Measurements from ENCODE around the gene USP38. TPM values are rescaled to one million over a fixed set of nuclear protein-coding genes. Genes with fewer than 3 reads are reported as not detected.

The USP38 gene
- total RNA-seq, 1 donor from 2014 or later: 21.2 TPM

DNA sequence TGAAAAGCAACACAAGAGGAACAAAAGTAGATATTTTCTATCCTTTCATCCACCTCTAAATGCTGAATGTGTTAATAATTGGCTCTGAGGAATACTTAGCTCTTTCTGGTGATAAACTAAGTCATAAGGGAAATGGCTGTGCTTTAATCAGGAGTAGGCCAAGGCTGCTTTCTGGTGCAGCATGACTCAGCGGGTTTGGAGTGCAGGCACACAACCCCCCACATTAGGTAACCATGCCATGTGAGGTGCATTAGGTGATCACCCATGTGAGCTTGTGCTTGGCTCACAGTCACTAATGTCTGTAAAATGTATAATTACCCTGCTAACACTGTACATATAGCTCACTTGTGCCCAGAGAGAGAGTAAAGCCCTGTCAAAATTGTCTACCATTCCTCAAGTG lies 57.2 kb downstream of the USP38 start:
- DNase-seq (ENCODE audit: low read depth) (peak; percentile 14), FAIRE-seq (no peak)
- Histone ChIP-seq H3K27ac (ENCODE audit: low read depth, low read length) (no peak overlapping the region), H3K27me3 (ENCODE audit: insufficient read depth, low read length) (no peaks in the 10 kb centered on the region), H3K9me3 (ENCODE audit: insufficient read depth, low read depth, low read length) (no peaks in the 10 kb centered on the region), H2AFZ (ENCODE audit: low read depth, low read length) (no peak overlapping the region), H3K4me2 (ENCODE audit: low read length) (no peak overlapping the region), H3K9ac (ENCODE audit: low read length) (no peak overlapping the region), H3K79me2 (ENCODE audit: insufficient read depth, low read length) (no peaks in the 10 kb centered on the region), H4K20me1 (ENCODE audit: insufficient read depth, low read length) (no peaks in the 10 kb centered on the region), H3K4me3 (ENCODE audit: insufficient read depth, low read depth, low read length) (no peak overlapping the region), H3K36me3 (ENCODE audit: insufficient read depth, low read length) (no peaks in the 10 kb centered on the region), H3K4me1 (ENCODE audit: insufficient read depth, low read length) (no peaks in the 10 kb centered on the region)
- Mint-ChIP-seq H3K27me3 (ENCODE audit: low read depth, unreplicated experiment) (no peaks in the 10 kb centered on the region), H3K27ac (ENCODE audit: unreplicated experiment) (peak overlapping the region; percentile 75), H3K4me3 (ENCODE audit: unreplicated experiment) (no peak overlapping the region), H3K4me1 (ENCODE audit: low read depth, unreplicated experiment) (peaks cover 7% of the 10 kb centered on the region), H3K9me3 (ENCODE audit: unreplicated experiment) (no peaks in the 10 kb centered on the region), H3K36me3 (ENCODE audit: low read depth, unreplicated experiment) (no peaks in the 10 kb centered on the region)
- no peak for TF ChIP-seq EZH2 (IDR thresholded peaks at IDR 0.05; ENCODE audit: insufficient read depth, low read length)
- TF ChIP-seq, protein P1, sequence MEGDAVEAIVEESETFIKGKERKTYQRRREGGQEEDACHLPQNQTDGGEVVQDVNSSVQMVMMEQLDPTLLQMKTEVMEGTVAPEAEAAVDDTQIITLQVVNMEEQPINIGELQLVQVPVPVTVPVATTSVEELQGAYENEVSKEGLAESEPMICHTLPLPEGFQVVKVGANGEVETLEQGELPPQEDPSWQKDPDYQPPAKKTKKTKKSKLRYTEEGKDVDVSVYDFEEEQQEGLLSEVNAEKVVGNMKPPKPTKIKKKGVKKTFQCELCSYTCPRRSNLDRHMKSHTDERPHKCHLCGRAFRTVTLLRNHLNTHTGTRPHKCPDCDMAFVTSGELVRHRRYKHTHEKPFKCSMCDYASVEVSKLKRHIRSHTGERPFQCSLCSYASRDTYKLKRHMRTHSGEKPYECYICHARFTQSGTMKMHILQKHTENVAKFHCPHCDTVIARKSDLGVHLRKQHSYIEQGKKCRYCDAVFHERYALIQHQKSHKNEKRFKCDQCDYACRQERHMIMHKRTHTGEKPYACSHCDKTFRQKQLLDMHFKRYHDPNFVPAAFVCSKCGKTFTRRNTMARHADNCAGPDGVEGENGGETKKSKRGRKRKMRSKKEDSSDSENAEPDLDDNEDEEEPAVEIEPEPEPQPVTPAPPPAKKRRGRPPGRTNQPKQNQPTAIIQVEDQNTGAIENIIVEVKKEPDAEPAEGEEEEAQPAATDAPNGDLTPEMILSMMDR (IDR thresholded peaks at IDR 0.05; ENCODE audit: insufficient read depth, low read depth, low read length): no peak

DNA sequence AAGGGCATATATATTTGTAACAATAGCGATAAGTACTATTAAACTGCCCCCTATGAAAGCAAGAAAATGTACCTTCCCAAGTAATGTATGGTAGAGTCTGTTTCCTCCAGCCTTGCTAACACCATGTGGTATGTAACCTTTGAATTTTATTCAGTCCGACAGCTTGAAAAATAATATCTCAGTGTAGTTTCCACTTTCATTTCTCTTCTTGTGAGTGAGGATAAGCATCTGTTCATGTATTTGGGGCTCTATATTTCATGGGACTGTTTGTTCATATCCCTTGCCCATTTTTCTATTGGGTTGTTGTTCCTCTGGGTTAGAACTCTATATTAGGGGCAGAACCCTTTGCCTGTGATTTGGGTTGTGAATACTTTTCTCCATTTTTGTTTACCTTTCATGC lies 58.3 kb downstream of the USP38 start:
- Mint-ChIP-seq H3K4me3 (ENCODE audit: unreplicated experiment) (no peak overlapping the region), H3K27me3 (ENCODE audit: low read depth, unreplicated experiment) (no peaks in the 10 kb centered on the region), H3K4me1 (ENCODE audit: low read depth, unreplicated experiment) (peaks cover 7% of the 10 kb centered on the region), H3K36me3 (ENCODE audit: low read depth, unreplicated experiment) (no peaks in the 10 kb centered on the region), H3K9me3 (ENCODE audit: unreplicated experiment) (no peaks in the 10 kb centered on the region), H3K27ac (ENCODE audit: unreplicated experiment) (no peak overlapping the region)
- DNase-seq (ENCODE audit: low read depth) (no peak), FAIRE-seq (no peak)
- Histone ChIP-seq H3K79me2 (ENCODE audit: insufficient read depth, low read length) (no peaks in the 10 kb centered on the region), H2AFZ (ENCODE audit: low read depth, low read length) (no peak overlapping the region), H3K27ac (ENCODE audit: low read depth, low read length) (no peak overlapping the region), H3K9ac (ENCODE audit: low read length) (no peak overlapping the region), H3K4me2 (ENCODE audit: low read length) (no peak overlapping the region), H3K4me3 (ENCODE audit: insufficient read depth, low read depth, low read length) (no peak overlapping the region), H4K20me1 (ENCODE audit: insufficient read depth, low read length) (no peaks in the 10 kb centered on the region), H3K9me3 (ENCODE audit: insufficient read depth, low read depth, low read length) (no peaks in the 10 kb centered on the region), H3K4me1 (ENCODE audit: insufficient read depth, low read length) (no peaks in the 10 kb centered on the region), H3K27me3 (ENCODE audit: insufficient read depth, low read length) (no peaks in the 10 kb centered on the region), H3K36me3 (ENCODE audit: insufficient read depth, low read length) (no peaks in the 10 kb centered on the region)
- TF ChIP-seq, protein P1 (IDR thresholded peaks at IDR 0.05; ENCODE audit: insufficient read depth, low read depth, low read length): no peak
- no peak for TF ChIP-seq EZH2 (IDR thresholded peaks at IDR 0.05; ENCODE audit: insufficient read depth, low read length)

DNA sequence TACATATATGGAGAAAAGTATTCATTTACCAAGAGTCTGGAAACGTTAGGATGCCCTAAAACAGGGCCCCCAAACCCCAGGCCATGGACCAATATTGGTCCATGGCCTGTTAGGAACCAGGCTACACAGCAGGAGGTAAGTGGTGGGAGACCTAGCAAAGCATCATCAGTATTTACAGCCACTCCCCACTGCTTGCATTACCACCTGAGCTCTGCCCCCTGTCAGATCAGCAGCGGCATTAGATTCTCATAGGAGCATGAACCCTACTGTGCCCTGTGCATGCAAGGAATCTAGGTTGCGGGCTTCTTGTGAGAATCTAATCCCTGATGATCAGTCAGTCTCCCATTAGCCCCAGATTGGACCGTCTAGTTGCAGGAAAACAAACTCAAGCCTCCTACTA lies 62.3 kb downstream of the USP38 start:
- H4K20me1 ChIP-seq (ENCODE audit: insufficient read depth, low read length): no peaks in the 10 kb centered on the region
- no peak for TF ChIP-seq EZH2 (IDR thresholded peaks at IDR 0.05; ENCODE audit: insufficient read depth, low read length)
- TF ChIP-seq, protein P1 (IDR thresholded peaks at IDR 0.05; ENCODE audit: insufficient read depth, low read depth, low read length): no peak
- H3K27me3 ChIP-seq (ENCODE audit: insufficient read depth, low read length): no peaks in the 10 kb centered on the region
- peaks cover 7% of the 10 kb centered on the region for H3K4me1 Mint-ChIP-seq (ENCODE audit: low read depth, unreplicated experiment)
- no peaks in the 10 kb centered on the region for H3K4me1 ChIP-seq (ENCODE audit: insufficient read depth, low read length)
- H3K36me3 ChIP-seq (ENCODE audit: insufficient read depth, low read length): no peaks in the 10 kb centered on the region
- H3K4me3 Mint-ChIP-seq (ENCODE audit: unreplicated experiment): no peak overlapping the region
- H2AFZ ChIP-seq (ENCODE audit: low read depth, low read length): no peak overlapping the region
- no peaks in the 10 kb centered on the region for H3K36me3 Mint-ChIP-seq (ENCODE audit: low read depth, unreplicated experiment)
- H3K79me2 ChIP-seq (ENCODE audit: insufficient read depth, low read length): no peaks in the 10 kb centered on the region
- H3K9ac ChIP-seq (ENCODE audit: low read length): no peak overlapping the region
- no peaks in the 10 kb centered on the region for H3K27me3 Mint-ChIP-seq (ENCODE audit: low read depth, unreplicated experiment)
- FAIRE-seq: no peak
- H3K27ac Mint-ChIP-seq (ENCODE audit: unreplicated experiment): no peak overlapping the region
- H3K9me3 ChIP-seq (ENCODE audit: insufficient read depth, low read depth, low read length): no peaks in the 10 kb centered on the region
- H3K9me3 Mint-ChIP-seq (ENCODE audit: unreplicated experiment): no peaks in the 10 kb centered on the region
- H3K4me3 ChIP-seq (ENCODE audit: insufficient read depth, low read depth, low read length): no peak overlapping the region
- DNase-seq (ENCODE audit: low read depth): no peak
- no peak overlapping the region for H3K27ac ChIP-seq (ENCODE audit: low read depth, low read length)
- H3K4me2 ChIP-seq (ENCODE audit: low read length): no peak overlapping the region
